ENCODE results near the gene MOV10L1. TPM values are rescaled to one million over a fixed set of nuclear protein-coding genes. Genes with fewer than 3 reads are reported as not detected.

The MOV10L1 gene
- total RNA-seq, 3 donors from 2014 or later: 0.29 to 1.0 (median 0.49) TPM

GRCh38 chr22:50169774-50170341, 80.1 kb downstream of the MOV10L1 start:
- H3K4me3 ChIP-seq: no peak overlapping the region
- DNase-seq (peak in 1 of 3 donors; percentile 43), ATAC-seq (peak; percentile 26)
- no peaks in the 10 kb centered on the region for H3K9me3 ChIP-seq
- intact Hi-C loops (cut with DNase I, micrococcal nuclease): no loop called here
- TF ChIP-seq CTCF (IDR thresholded peaks at IDR 0.05): no peak
- H3K4me1 ChIP-seq (ENCODE audit: low read depth): peaks cover 2% of the 10 kb centered on the region
- H3K36me3 ChIP-seq (ENCODE audit: low read depth): no peaks in the 10 kb centered on the region

- peaks cover 2% of the 10 kb centered on the region for H3K4me1 ChIP-seq (ENCODE audit: low read depth)
- no peak within 1 kb of the TSS for H3K4me3 ChIP-seq
- H3K36me3 ChIP-seq (ENCODE audit: low read depth): no peaks in the 10 kb centered on the region
- H3K9me3 ChIP-seq: no peaks in the 10 kb centered on the region
- ATAC-seq (no peak), DNase-seq (peak in 1 of 3 donors; percentile 38)
- TF ChIP-seq CTCF (IDR thresholded peaks at IDR 0.05): no peak
- intact Hi-C loops (cut with DNase I, micrococcal nuclease): no loop called here
These were observed 80.9 kb downstream of the MOV10L1 start, which contains the start of gene PANX2 for GRCh38 chr22:50170453-50171318. Gene PANX2 (plus strand): TSS chr22:50170731. CDS start chr22:50170731, 0 bp downstream.

GRCh38 chr22:50171319-50171964, 81.6 kb downstream of the MOV10L1 start:
- Histone ChIP-seq H3K4me3 (no peak overlapping the region), H3K4me1 (ENCODE audit: low read depth) (peaks cover 2% of the 10 kb centered on the region), H3K36me3 (ENCODE audit: low read depth) (no peaks in the 10 kb centered on the region), H3K9me3 (no peaks in the 10 kb centered on the region)
- no peak for TF ChIP-seq CTCF (IDR thresholded peaks at IDR 0.05)
- ATAC-seq: peak; percentile 18
- intact Hi-C loops (cut with DNase I, micrococcal nuclease): no loop called here
- peak in 1 of 3 donors; percentile 42 for DNase-seq

GRCh38 chr22:50171965-50172421, 82.2 kb downstream of the MOV10L1 start:
- H3K4me1 ChIP-seq (ENCODE audit: low read depth): peaks cover 2% of the 10 kb centered on the region
- H3K4me3 ChIP-seq: no peak overlapping the region
- no peaks in the 10 kb centered on the region for H3K9me3 ChIP-seq
- no peaks in the 10 kb centered on the region for H3K36me3 ChIP-seq (ENCODE audit: low read depth)
- DNase-seq: peak in 1 of 3 donors; percentile 20
- ATAC-seq: no peak
- TF ChIP-seq CTCF (IDR thresholded peaks at IDR 0.05): no peak
- intact Hi-C loops (cut with DNase I, micrococcal nuclease): no loop called here

GRCh38 chr22:50173311-50173982, 83.6 kb downstream of the MOV10L1 start:
- intact Hi-C loops (cut with DNase I, micrococcal nuclease): no loop called here
- DNase-seq: peak in 1 of 3 donors; percentile 48
- Histone ChIP-seq H3K36me3 (ENCODE audit: low read depth) (no peaks in the 10 kb centered on the region), H3K4me3 (no peak overlapping the region), H3K4me1 (ENCODE audit: low read depth) (peaks cover 2% of the 10 kb centered on the region), H3K9me3 (no peaks in the 10 kb centered on the region)
- TF ChIP-seq CTCF (IDR thresholded peaks at IDR 0.05): no peak
- ATAC-seq: peak; percentile 32
